IMR-90 (cell line): ENCODE measurements around the gene CAV2.

Experiments
- MAZ ChIP-seq: IDR thresholded peaks from 2 replicates; pipeline ENCODE4 v1.6.1; 2012; ENCODE audit warnings: low read depth, mild to moderate bottlenecking, low read length, improper control_type of control experiment, moderate library complexity, borderline replicate concordance
- RFX5 ChIP-seq: IDR thresholded peaks from 2 replicates; pipeline ENCODE4 v1.8.0; 2012; ENCODE audit warnings: low read depth, mild to moderate bottlenecking, low read length, moderate library complexity
- SMC3 ChIP-seq: fragments of 150-350 bp; IDR thresholded peaks from 2 replicates; pipeline ENCODE4 v1.6.1; 2016; ENCODE audit warnings: low read depth, mild to moderate bottlenecking, antibody characterized with exemption, low read length, moderate library complexity
- TF ChIP-seq, protein P1 (sequence below): conservative IDR thresholded peaks from 2 replicates; pipeline ENCODE4 v1.5.1; 2012; ENCODE audit warnings: mild to moderate bottlenecking, low read depth, low read length, improper control_type of control experiment

DNA sequence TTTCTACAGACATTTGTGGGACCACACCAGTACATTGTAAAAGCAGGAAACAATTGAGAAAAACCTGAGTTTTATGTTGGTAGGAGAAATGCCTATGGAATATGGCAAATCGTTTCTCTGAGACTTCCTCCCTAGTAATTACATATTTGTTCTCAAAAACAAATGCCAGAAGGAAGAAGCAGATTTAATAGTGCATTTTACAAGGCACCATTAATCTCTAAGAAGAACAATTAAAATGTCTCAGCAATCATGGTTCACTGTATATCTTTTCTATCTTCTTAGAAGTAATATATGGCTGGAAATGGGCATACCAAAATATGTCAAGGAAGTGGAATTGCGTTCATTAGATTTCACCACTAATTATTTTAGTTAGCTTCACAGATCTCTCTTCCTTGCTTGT lies 38.6 kb downstream of the CAV2 start:
- TF ChIP-seq, protein P1, sequence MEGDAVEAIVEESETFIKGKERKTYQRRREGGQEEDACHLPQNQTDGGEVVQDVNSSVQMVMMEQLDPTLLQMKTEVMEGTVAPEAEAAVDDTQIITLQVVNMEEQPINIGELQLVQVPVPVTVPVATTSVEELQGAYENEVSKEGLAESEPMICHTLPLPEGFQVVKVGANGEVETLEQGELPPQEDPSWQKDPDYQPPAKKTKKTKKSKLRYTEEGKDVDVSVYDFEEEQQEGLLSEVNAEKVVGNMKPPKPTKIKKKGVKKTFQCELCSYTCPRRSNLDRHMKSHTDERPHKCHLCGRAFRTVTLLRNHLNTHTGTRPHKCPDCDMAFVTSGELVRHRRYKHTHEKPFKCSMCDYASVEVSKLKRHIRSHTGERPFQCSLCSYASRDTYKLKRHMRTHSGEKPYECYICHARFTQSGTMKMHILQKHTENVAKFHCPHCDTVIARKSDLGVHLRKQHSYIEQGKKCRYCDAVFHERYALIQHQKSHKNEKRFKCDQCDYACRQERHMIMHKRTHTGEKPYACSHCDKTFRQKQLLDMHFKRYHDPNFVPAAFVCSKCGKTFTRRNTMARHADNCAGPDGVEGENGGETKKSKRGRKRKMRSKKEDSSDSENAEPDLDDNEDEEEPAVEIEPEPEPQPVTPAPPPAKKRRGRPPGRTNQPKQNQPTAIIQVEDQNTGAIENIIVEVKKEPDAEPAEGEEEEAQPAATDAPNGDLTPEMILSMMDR, result no peak
- TF ChIP-seq RFX5 (no peak), SMC3 (no peak), MAZ (no peak)
